Measurements from ENCODE around the gene ALDH3B1.

Gene ALDH3B1

GRCh38 chr11:68074584-68075352 lies 64.6 kb downstream of the ALDH3B1 start:
- DNase-seq: no peak

- DNase-seq: no peak
Observed at GRCh38 chr11:68076371-68077042, 66.4 kb downstream of the ALDH3B1 start.

DNA sequence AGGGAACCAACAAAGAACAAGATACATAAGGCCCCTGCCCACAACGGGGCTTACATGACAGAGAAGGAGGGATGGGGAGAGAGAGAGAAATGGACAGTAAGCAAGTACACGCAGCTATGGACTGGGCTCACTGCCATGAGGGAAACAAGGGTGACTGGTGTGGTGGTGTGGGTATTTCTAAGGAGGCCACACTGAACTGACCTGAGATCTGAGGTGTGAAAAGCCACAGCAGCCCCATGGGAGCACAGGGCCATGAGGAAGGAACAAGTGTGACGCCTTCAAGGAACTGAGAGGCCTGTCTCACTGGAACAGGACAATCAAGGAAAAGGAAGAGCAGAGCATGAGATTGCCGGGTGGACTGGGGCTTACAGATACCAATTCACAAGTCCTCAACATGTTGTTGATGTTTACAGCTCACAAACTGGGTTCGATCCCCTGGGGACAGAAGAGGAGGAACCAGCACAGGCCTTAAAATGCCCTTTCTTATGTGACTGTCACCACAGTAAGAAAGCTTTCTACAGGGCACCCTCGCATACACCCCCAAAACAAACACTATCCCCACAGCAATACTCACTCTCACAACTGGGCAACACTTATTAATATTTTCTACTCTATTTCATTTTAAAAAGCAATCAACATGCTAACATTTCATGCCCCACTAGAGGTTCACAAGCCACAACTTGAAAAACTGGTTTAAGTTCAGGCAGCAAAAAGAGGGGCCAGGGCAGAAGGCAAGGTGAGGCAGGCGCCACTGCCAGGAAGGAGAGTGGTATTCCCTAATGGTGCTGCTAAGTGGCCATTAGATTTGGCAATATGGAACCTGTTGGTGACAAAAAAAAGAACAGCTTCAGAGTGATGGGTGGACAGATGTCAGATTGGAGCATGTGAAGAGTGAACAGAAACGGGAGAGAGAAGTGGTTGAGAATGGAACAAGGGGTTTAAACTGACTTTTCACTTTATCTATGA lies 67.8 kb downstream of the ALDH3B1 start:
- no peak for DNase-seq

Measured in suppressor macrophage (primary cell).